Cardiac septum (tissue), 1 donor: ENCODE results near the gene FAM53A. TPM values are rescaled to one million over a fixed set of nuclear protein-coding genes. Genes with fewer than 3 reads are reported as not detected.
"Not testable (repeated sequence)": the region's sequence is repeated elsewhere in the genome, so short reads cannot be mapped to it uniquely, and the experiment has no call there.

Source experiments
- DNase-seq: peaks from one replicate; pipeline ENCODE4 v3.0.0-alpha.2; 2020; ENCODE audit warnings: low spot score
- intact Hi-C: fragments of 100-400 bp; cut with DNase I; formaldehyde crosslinking; loops from one replicate; pipeline ENCODE4 v1.14.0; 2022
- total RNA-seq: library from RNA; stranded (reverse); fragmentation: NEBNext Ultra II Directional; extraction: Animal tissue kit (Norgen Biotek cat#: 25700); gene quantifications from one replicate; pipeline ENCODE4 v1.2.1, GENCODE V29; 2021
- donor health status: DM: no; HTN: no; CAD: no.

The FAM53A gene
- total RNA-seq, 1 donor from 2014 or later: 1.00 TPM

DNA sequence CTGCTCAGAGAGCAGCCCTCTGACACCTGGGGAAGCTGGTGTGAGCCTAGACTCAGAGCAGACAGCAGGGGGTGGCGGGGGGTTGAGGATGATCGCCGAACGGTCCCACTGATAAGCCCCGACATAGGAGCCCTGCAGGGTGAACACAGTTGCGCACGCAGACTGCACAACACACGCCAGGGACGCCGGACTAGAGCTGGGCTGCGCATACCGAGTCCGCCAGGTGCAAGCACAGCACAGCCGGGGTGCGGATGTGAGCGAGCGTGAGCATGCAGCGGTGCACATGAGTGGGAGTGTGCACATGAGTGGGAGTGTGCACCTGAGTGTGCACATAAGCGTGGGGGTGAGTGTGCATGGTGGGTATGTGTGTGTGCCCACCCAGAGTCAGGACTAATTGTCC is 36.7 kb downstream of the FAM53A start:
- intact Hi-C loops: no loop called here
- DNase-seq: no peak

DNA sequence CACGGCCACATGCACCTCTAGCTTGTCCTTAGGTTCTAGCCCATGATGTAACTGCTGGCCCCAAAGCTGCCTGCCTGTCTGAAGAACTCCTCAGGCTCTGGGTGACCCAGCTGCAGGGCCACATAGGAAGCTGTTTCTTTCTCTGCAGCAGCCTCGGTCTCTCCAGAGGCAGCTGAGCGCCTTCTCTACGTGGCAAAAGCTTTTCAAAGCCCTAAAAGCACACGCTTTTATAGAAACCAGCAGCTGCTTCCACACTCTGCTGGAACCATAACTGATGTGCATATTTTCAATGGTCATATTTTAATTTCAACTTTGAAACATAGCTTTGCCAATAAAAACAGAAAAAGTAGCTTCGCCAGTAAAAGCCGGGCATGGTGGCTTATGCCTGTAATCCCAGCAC is 37.4 kb downstream of the FAM53A start:
- intact Hi-C loops: no loop called here
- no peak for DNase-seq

DNA sequence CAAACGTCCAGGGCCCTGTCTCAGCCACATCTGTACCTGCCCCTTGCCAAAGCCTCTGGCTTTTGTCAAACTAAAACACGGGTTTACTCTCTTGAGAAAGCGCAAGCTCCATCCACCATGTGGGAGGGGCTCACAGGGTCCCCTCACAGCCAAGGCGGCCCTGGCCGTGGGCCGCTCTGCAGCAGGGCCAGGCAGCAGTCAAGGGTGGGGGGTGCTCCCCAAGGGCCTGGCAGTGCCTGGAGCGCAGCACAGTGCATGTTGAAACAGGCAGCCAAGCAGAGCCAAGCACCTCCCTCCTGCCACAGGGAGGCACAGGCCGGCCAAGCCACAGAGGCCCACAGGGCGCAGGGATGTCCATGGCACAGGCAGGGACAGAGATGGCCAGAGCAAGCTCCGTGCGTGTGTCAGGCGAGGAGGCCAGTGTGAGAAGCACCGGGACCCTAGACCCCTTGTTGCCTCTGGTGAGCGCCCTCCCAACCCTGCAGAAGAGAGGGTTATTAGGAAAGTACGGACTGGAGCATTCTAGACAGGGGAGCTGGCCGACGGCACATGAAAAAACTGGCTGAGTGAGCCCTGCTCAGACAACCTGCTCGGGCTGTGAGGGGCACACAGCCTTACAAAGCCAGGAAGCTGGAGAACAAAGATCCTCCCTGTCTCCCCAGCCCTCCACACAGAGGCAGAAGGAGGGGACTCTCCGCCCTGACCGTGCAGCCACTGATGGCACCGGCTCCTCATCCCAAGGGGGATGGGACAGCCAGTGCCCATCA is 39.0 kb downstream of the FAM53A start:
- intact Hi-C loops: no loop called here
- no peak for DNase-seq

DNA sequence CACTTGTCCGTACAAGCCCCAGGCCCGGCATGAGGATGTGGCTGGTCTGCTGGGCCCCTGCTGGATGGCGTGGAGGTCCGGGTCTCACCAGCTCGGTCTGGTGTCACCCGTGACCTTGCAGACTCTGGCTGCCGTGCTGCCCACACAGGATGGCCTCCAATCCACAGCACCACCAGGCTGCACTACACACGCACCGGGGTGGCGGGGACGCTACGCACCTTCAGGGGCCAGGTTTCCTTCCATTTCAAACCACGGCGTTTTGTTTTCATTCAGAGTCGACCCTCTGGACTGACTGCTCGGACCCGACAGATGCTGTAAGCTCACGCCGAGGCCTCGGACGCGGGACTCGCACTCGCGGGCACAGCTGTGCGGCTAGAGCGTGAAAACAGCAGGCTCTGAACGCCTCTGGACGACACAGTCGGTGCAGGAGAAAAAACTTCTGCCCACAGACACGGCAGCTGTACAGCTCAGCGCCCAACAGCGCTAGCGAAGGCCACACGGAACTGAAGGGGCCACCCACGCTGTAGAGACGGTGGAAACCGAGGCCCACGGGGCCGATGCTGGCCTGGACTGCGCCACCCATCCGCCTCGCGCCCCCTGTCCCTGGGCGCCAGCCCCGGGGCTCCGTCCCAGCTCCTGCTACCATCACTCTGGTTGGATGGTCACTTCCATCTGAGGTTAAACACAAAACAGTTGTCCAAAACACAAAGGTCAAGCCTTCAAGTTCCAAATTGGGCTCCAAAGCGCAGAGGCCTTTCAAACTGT is 40.0 kb downstream of the FAM53A start:
- intact Hi-C loops: no loop called here
- DNase-seq: no peak

DNA sequence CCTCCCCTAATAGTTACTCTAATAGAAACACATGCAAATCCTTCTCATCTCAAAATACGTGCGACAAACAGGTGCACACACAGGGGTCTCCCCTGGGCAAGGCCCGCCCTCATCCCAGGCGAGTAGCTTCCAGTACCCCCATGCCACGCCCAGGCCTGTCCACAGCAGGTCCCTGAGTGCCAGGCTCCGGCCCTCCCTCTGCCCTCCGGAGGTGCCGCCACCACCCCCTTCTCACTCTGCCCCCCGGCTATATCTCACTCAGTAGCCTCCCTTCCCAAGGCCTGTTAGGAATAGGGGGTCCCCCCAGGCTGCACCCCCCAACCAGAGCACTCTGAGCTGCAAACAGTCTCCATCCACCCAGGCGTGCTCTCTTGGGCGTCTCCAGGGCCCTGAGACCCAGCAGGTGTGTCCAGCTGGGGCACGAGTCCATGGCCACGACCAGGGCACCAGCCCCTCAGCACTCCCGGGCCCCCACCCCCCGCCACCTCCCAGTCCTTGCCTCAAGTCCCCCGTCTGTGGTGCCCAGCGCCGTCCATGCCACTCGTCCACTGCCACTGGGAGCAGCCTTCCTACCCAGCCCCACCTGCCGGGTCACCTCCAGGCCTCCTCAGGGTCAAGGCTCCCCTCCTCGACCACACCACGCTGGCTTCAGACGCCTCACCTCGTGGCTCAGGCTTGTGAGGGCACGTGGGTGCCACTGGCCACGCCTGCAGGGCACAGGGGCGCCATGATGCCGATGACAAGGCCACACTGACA is 41.7 kb downstream of the FAM53A start:
- intact Hi-C loops: no loop called here
- no peak for DNase-seq

- intact Hi-C loops: no loop called here
- no peak for DNase-seq
Measured at GRCh38 chr4:1641671-1642070, 42.4 kb downstream of the FAM53A start.

DNA sequence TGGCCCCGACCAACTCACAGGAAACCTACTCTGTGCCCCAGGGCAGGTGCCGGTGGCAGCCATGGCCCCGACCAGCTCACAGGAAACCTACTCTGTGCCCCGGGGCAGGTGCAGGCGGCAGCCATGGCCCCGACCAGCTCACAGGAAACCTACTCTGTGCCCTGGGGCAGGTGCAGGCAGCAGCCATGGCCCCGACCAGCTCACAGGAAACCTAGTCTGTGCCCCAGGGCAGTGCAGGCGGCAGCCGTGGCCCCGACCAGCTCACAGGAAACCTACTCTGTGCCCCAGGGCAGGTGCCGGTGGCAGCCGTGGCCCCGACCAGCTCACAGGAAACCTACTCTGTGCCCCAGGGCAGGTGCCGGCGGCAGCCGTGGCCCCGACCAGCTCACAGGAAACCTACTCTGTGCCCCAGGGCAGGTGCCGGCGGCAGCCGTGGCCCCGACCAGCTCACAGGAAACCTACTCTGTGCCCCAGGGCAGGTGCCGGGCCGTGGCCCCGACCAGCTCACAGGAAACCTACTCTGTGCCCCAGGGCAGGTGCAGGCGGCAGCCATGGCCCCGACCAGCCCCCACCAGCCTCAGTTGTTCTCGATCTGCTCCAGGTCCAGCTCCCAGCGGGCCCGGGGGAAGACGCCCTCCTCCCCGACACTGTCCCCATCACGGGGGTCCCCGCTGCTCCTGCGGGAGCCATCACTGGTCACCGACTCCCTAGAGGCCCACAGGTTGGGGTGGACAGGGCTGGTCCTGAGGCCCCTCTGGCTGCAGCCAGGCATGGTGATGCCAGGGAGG is 43.2 kb downstream of the FAM53A start:
- intact Hi-C loops, DNase-seq: not testable (repeated sequence)

- no peak for DNase-seq
- intact Hi-C loops: no loop called here
Measured at GRCh38 chr4:1640190-1640589, 43.9 kb downstream of the FAM53A start.

- intact Hi-C loops: no loop called here
- DNase-seq: no peak
Measured at GRCh38 chr4:1639299-1639868, 44.7 kb downstream of the FAM53A start.

- intact Hi-C loops: no loop called here
- DNase-seq: no peak
Measured at GRCh38 chr4:1638873-1639272, 45.2 kb downstream of the FAM53A start.

GRCh38 chr4:1638272-1638598 is 45.9 kb downstream of the FAM53A start:
- DNase-seq: no peak
- intact Hi-C loops: no loop called here

DNA sequence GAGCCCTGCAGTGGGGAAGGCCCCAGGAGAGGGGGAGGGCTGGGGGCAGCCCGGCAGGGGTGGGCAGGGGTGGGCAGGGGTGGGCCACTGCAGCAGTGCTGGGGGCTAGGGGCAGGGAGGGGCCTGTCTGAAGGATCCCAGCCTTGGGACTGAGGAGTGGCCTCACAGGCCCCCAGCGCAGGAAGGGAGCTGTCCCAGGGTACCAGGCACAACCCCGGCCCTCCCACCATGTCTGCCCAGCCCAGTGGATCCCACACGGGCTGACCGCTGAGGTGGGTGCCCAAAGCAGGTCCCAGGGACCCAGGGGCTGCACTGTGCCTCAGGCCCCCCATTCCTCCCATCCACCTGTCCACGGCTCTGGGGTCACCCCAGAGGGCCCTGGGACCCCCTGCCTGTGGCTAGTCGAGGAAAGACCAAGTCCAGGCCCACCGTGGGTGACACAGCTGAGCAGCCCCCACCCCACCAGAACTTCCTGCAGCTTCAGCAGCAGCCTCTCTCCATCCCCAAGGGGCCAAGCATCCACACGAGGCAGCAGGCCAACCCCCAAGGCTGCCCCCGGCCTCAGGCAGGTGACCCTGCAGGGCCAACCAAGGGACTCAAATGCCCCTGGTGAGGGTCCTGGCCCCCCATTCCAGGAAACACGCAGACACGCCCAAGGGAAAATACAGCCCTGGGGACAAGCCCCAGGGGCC is 46.4 kb downstream of the FAM53A start:
- intact Hi-C loops: no loop called here
- DNase-seq: no peak

- no peak for DNase-seq
- intact Hi-C loops: no loop called here
Measured at GRCh38 chr4:1636490-1637211, 47.5 kb downstream of the FAM53A start.

DNA sequence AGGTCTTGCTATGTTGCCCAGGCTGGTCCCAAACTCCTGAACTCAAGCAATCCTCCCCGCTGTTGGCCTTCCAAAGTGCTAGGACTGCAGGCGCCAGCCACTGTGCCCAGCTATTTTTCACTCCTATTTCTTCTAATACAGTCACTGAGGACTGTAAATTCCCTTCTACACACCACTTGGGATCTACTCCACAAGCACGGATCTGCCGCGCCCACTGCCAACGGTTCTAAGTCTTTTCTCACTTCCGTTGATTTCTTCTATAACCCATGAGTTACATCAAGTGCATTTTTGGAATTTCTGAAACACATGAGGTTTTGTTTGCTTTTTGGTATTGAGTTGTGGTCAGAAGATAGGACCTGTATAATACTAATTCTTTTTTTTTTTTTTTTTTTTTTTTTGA is 48.6 kb downstream of the FAM53A start:
- no peak for DNase-seq
- intact Hi-C loops: no loop called here

DNA sequence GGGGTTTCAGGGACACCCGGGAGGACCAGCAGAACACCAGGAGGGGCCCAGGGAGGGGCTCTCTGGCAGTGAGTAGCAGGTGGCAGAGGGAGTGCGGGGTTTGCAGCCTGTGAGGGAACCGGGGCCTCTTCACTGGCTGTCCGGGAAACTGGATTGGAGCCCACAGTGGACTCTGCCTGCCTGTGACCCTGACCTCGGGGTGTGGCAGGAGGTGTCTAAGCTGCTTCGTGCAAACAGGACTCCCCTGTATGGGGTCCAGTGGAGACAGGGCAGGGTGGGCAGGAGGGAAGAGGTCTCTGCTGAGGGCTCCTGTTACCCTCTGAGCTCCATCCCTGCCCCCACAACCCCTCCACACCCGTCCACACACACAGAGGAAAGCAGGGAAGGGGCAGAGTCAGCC is 50.1 kb downstream of the FAM53A start:
- no peak for DNase-seq
- intact Hi-C loops: no loop called here

DNA sequence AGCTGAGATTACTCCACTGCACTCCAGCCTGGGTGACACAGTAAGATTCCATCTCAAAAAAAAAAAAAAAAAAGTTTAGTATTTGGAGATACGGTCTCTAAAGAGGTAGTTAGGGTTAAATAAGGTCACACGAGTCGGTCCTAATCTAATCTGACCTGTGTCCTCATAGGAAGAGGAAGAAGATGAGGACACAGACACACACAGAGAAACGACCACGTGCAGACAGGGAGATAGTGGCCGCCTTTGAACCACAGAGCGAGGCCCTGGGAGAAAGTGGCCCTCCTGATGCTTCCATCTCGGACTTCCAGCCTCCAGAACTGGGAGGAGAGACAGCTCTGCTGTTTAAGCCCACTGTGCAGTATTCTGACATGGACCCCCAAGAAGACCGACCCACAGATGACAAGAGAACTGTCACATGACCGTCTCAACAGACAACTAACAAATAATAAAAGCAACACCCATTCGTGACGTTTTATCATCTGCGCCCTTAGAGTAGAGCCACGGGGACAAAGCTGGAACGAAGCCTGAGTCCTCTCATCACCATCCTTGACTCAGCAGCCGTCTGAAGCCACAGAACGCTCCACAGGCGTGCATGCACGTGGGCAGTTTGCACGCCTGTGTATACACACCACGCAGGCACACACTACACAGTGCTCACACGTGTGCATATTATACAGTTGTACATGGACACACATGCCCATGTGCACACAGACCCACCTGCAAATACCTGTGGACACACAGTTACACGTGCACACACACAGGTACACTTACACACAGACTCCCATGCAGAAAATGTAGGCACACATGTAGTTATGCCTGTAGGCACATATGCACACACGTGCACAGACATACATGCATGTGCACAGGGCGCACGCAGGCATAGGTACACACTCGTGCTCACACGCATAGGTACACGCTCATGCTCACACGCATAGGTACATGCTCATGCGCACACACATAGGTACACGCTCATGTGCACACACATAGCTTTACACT is 51.7 kb downstream of the FAM53A start:
- intact Hi-C loops: no loop called here
- DNase-seq: no peak

DNA sequence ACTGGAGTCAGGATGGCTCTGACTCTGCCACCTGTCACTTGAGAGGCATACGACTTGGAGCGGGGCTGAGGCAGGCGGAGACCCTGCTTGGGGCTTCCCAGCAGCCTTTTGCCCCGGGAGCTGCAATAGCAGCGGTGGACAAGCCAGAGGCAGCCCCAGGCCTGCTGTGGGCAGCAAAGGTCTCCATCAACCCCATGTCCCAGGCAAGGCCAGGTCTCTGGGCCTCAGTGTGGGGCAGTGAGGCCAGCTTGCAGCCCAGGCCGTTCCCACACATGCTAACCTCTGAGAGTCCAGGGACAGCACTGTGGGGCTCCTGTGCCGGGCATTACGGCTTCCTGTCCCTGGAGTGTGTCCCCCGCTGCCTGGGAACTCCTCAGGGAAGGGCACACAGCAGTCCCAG is 53.0 kb downstream of the FAM53A start:
- intact Hi-C loops: no loop called here

More for the DNA sequence above, 53.0 kb downstream of the FAM53A start:
- DNase-seq: no peak
